Loucy (cell line): Measurements from ENCODE around the gene COL23A1.

ENCODE experiments used
- EZH2phosphoT487 ChIP-seq: fragments of 200-600 bp; IDR thresholded peaks from 2 replicates; pipeline ENCODE4 v1.6.1; 2018; ENCODE audit warnings: antibody characterized with exemption, mild to moderate bottlenecking, moderate library complexity, borderline replicate concordance
- TF ChIP-seq, protein P1 (sequence below): fragments of 200-600 bp; sonication (generic); conservative IDR thresholded peaks from 2 replicates; pipeline ENCODE4 v1.5.1; 2014; ENCODE audit warnings: mild to moderate bottlenecking, antibody characterized with exemption, low read length

GRCh38 chr5:178337334-178337741, 252.9 kb downstream of the COL23A1 start:
- TF ChIP-seq, protein P1, sequence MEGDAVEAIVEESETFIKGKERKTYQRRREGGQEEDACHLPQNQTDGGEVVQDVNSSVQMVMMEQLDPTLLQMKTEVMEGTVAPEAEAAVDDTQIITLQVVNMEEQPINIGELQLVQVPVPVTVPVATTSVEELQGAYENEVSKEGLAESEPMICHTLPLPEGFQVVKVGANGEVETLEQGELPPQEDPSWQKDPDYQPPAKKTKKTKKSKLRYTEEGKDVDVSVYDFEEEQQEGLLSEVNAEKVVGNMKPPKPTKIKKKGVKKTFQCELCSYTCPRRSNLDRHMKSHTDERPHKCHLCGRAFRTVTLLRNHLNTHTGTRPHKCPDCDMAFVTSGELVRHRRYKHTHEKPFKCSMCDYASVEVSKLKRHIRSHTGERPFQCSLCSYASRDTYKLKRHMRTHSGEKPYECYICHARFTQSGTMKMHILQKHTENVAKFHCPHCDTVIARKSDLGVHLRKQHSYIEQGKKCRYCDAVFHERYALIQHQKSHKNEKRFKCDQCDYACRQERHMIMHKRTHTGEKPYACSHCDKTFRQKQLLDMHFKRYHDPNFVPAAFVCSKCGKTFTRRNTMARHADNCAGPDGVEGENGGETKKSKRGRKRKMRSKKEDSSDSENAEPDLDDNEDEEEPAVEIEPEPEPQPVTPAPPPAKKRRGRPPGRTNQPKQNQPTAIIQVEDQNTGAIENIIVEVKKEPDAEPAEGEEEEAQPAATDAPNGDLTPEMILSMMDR: no peak
- TF ChIP-seq EZH2phosphoT487: no peak
